D721Med (cell line): ENCODE results near the gene P2RX2.

Experiments
- DNase-seq: peaks from one replicate; pipeline ENCODE4 v3.0.0; 2011; ENCODE audit warnings: low spot score; ENCODE audit not compliant: insufficient read length
- FAIRE-seq: peaks from 2 replicates; lab custom pipeline; 2011; peaks lifted over from hg19 to GRCh38; lab: Jason Lieb, UNC
- CTCF ChIP-seq: IDR thresholded peaks from 2 replicates; pipeline ENCODE4 v1.5.1; 2012; ENCODE audit warnings: mild to moderate bottlenecking, control low read depth; ENCODE audit not compliant: insufficient read depth; ENCODE audit errors: missing control alignments

Gene P2RX2

GRCh38 chr12:132618683-132619043 lies at the start of gene P2RX2:
P2RX2 (plus strand) TSS chr12:132618776; CDS start chr12:132618817, 41 bp downstream.
- no peak for TF ChIP-seq CTCF
- FAIRE-seq: no peak
- no peak for DNase-seq

- TF ChIP-seq CTCF: no peak
- no peak for FAIRE-seq
- DNase-seq: no peak
Observed at GRCh38 chr12:132568826-132569480, 49.6 kb upstream of the P2RX2 start.

GRCh38 chr12:132569856-132570480 lies 48.6 kb upstream of the P2RX2 start:
- DNase-seq: no peak
- FAIRE-seq: no peak
- no peak for TF ChIP-seq CTCF

- no peak for TF ChIP-seq CTCF
- FAIRE-seq (no peak), DNase-seq (no peak)
Observed at GRCh38 chr12:132570635-132571034, 47.9 kb upstream of the P2RX2 start.

GRCh38 chr12:132571051-132571450 lies 47.5 kb upstream of the P2RX2 start:
- TF ChIP-seq CTCF: no peak
- no peak for DNase-seq
- FAIRE-seq: no peak

GRCh38 chr12:132571598-132571997 lies 47.0 kb upstream of the P2RX2 start:
- DNase-seq (no peak), FAIRE-seq (no peak)
- TF ChIP-seq CTCF: no peak

- no peak for TF ChIP-seq CTCF
- FAIRE-seq: no peak
- no peak for DNase-seq
Observed at GRCh38 chr12:132572106-132572505, 46.5 kb upstream of the P2RX2 start.
